Keratinocyte (primary cell): ENCODE measurements around the gene DTD1.

ENCODE experiments used
- EZH2 ChIP-seq: IDR thresholded peaks from one replicate; pipeline ENCODE4 v1.6.1; 2012; ENCODE audit warnings: inconsistent platforms, mild to moderate bottlenecking, low read length, moderate library complexity
- TF ChIP-seq, protein P1 (sequence below), 3 experiments: IDR thresholded peaks in 1 of 3; conservative IDR thresholded peaks in 1 of 3; optimal IDR thresholded peaks in 1 of 3; 2 replicates in 2 of 3; 3 replicates in 1 of 3; pipeline versions ENCODE3 to v1.5.1; 2011; ENCODE audit warnings: low read length in 3 of 3, mild to moderate bottlenecking in 3 of 3, moderate library complexity in 2 of 3, control low read depth in 1 of 3, inconsistent platforms in 1 of 3; ENCODE audit not compliant: insufficient read depth in 2 of 3; ENCODE audit errors: extremely low read depth in 1 of 3

DNA sequence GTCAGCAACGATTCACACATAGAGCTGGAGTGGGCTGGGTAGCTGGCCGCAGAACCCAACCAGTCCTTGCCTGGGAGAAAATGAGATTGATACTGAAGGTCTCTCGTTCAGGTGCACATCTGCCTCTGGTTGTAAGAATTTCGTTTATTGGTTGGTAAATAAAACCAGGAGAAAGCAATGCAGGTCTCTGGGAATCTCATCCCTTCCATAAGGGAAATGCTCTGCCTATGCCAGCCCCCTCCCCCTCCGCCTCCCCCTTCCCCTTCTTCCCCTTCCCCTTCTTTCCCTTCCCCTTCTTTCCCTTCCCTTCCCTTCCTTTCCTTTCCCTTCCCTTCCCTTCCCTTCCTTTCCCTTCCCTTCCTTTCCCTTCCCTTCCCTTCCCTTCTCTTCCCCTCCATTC lies 107.3 kb downstream of the DTD1 start:
- TF ChIP-seq, protein P1, sequence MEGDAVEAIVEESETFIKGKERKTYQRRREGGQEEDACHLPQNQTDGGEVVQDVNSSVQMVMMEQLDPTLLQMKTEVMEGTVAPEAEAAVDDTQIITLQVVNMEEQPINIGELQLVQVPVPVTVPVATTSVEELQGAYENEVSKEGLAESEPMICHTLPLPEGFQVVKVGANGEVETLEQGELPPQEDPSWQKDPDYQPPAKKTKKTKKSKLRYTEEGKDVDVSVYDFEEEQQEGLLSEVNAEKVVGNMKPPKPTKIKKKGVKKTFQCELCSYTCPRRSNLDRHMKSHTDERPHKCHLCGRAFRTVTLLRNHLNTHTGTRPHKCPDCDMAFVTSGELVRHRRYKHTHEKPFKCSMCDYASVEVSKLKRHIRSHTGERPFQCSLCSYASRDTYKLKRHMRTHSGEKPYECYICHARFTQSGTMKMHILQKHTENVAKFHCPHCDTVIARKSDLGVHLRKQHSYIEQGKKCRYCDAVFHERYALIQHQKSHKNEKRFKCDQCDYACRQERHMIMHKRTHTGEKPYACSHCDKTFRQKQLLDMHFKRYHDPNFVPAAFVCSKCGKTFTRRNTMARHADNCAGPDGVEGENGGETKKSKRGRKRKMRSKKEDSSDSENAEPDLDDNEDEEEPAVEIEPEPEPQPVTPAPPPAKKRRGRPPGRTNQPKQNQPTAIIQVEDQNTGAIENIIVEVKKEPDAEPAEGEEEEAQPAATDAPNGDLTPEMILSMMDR (optimal IDR thresholded peaks at IDR 0.05 in 1 of 3, IDR thresholded peaks at IDR 0.05 in 1 of 3, conservative IDR thresholded peaks at IDR 0.05 in 1 of 3; ENCODE audit: extremely low read depth in 1 of 3, insufficient read depth in 2 of 3, low read length in 3 of 3), result no peak
- no peak for TF ChIP-seq EZH2
